ENCODE results near the gene DNPEP. TPM values are rescaled to one million over a fixed set of nuclear protein-coding genes. Genes with fewer than 3 reads are reported as not detected.

DNPEP gene
- total RNA-seq, 6 experiments from 2014 or later = 37.1 to 60.2 (median 47.0) TPM

DNA sequence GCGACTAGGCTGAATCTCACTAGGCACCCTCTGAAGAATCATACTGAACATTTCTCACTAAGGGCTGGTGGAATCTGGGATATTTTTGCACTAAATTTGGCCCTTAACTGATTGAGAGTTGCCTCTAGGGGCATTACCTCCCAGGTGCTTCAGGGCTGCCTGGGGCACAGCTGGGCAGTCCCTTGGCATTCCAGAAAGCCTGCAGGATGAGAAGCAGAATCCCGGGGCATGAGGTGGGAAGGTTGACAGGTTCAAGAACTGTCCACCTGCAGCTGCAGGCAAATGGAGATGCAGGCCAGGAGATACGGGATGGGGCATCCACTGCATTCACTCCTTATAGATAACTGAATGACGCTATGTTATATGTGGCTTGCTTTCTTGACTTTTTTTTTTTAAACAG lies 62.6 kb downstream of the DNPEP start:
- no peak overlapping the region for H3K27ac ChIP-seq
- H3K36me3 ChIP-seq = no peaks in the 10 kb centered on the region
- H3K4me3 ChIP-seq = no peak overlapping the region
- DNase-seq (no peak), ATAC-seq (no peak)
- TF ChIP-seq CTCF (IDR thresholded peaks at IDR 0.05) = no peak
- no peak for TF ChIP-seq POLR2A (IDR thresholded peaks at IDR 0.05)
- H3K9me3 ChIP-seq = no peaks in the 10 kb centered on the region
- H3K4me1 ChIP-seq = no peaks in the 10 kb centered on the region
- H3K27me3 ChIP-seq = no peaks in the 10 kb centered on the region
- intact Hi-C loops (cut with DNase I) = no loop called here
- WGBS (ENCODE audit: insufficient coverage, low coverage, low lambda C conversion rate, missing lambda C conversion rate) = 59% methylated on average over 3 of the region's 4 CpGs

DNA sequence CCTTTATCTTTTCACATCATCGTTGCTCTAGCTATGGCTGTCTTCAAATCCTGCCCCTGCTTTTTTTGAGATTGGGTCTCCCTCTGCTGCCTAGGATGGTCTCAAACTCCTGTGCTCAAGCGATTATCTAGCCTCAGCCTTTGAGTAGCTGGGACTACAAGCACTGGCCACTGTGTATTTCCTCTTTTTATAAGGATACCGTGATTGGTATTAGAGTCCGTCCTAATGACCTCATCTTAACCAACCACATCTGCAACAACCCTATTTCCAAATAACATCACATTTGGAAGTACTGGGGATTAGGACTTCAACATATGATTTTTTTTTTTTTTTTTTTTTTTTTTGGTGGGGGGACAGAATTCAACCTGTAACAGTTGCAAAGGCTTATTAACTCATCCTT lies 64.3 kb downstream of the DNPEP start:
- intact Hi-C loops (cut with DNase I) = no loop called here
- Histone ChIP-seq H3K27me3 (no peaks in the 10 kb centered on the region), H3K27ac (no peak overlapping the region), H3K4me3 (no peak overlapping the region), H3K4me1 (no peaks in the 10 kb centered on the region), H3K9me3 (no peaks in the 10 kb centered on the region), H3K36me3 (no peaks in the 10 kb centered on the region)
- no peak for DNase-seq
- no peak for TF ChIP-seq CTCF (IDR thresholded peaks at IDR 0.05)
- TF ChIP-seq POLR2A (IDR thresholded peaks at IDR 0.05) = no peak
- 37% methylated on average over 4 of the region's 4 CpGs for WGBS (ENCODE audit: insufficient coverage, low coverage, low lambda C conversion rate, missing lambda C conversion rate)
- no peak for ATAC-seq

Small RNAs within 50 kb of the gene (small RNA-seq; reads per million reads assigned to genes)
- gene AC053503.3 = 0 reads per million in 2 experiments

Other genes starting within 250 kb of the DNPEP start
- 10 to 100 TPM in 3 of 6 experiments, 1 to 10 TPM in 3; 5.8 to 16.7 (median 10.9) TPM for gene NHEJ1, start 227.1 kb downstream of the DNPEP start, total RNA-seq
- 1 to 10 TPM in 5 of 6 experiments, under 1 TPM in 1; 0.62 to 4.9 (median 2.1) TPM for gene SLC23A3, start 217.9 kb downstream of the DNPEP start, total RNA-seq
- 10 to 100 TPM; 22.3 to 37.1 (median 30.2) TPM for gene CNPPD1, start 211.0 kb downstream of the DNPEP start, total RNA-seq
- gene RETREG2, start 209.6 kb downstream of the DNPEP start, total RNA-seq = 10 to 100 TPM; 33.6 to 77.9 (median 51.0) TPM
- 10 to 100 TPM; 20.7 to 32.3 (median 28.8) TPM for gene ZFAND2B, start 181.1 kb downstream of the DNPEP start, total RNA-seq
- 10 to 100 TPM; 20.3 to 72.5 (median 37.3) TPM for gene ABCB6, start 169.0 kb downstream of the DNPEP start, total RNA-seq
- gene ATG9A, start 158.3 kb downstream of the DNPEP start, total RNA-seq = 10 to 100 TPM; 28.3 to 39.6 (median 33.2) TPM
- gene ANKZF1, start 158.1 kb downstream of the DNPEP start, total RNA-seq = 10 to 100 TPM; 19.3 to 27.8 (median 24.5) TPM
- 1 to 10 TPM; 2.1 to 4.2 (median 2.8) TPM for gene GLB1L, start 142.5 kb downstream of the DNPEP start, total RNA-seq
- 10 to 100 TPM; 17.7 to 28.1 (median 21.9) TPM for gene STK16, start 142.4 kb downstream of the DNPEP start, total RNA-seq
- 1 to 10 TPM in 1 of 6 experiments, under 1 TPM in 3, not detected in 2; 0.27 to 2.0 (median 0.57) TPM for gene TUBA4B, start 134.7 kb downstream of the DNPEP start, total RNA-seq
- 100 to 1,000 TPM in 1 of 6 experiments, 10 to 100 TPM in 5; 14.9 to 114 (median 35.6) TPM for gene TUBA4A, start 134.0 kb downstream of the DNPEP start, total RNA-seq
- gene DNAJB2, start 108.5 kb downstream of the DNPEP start, total RNA-seq = 10 to 100 TPM; 32.6 to 52.1 (median 39.9) TPM
- under 1 TPM in 1 of 6 experiments, not detected in 5; 0.31 TPM for gene PTPRN, start 78.5 kb downstream of the DNPEP start, total RNA-seq
- gene RESP18, start 55.2 kb downstream of the DNPEP start, total RNA-seq = not detected
- gene DES, start 30.5 kb upstream of the DNPEP start, total RNA-seq = 10 to 100 TPM in 1 of 6 experiments, 1 to 10 TPM in 5; 1.2 to 25.6 (median 2.5) TPM
- gene SPEG, start 46.9 kb upstream of the DNPEP start, total RNA-seq = 1 to 10 TPM in 1 of 6 experiments, under 1 TPM in 5; 0.24 to 1.5 (median 0.48) TPM
- 10 to 100 TPM; 21.7 to 54.1 (median 40.2) TPM for gene GMPPA, start 111.0 kb upstream of the DNPEP start, total RNA-seq
- gene ASIC4, start 126.6 kb upstream of the DNPEP start, total RNA-seq = not detected
- gene CHPF, start 155.9 kb upstream of the DNPEP start, total RNA-seq = 100 to 1,000 TPM in 2 of 6 experiments, 10 to 100 TPM in 4; 33.2 to 183 (median 39.6) TPM
- 1 to 10 TPM in 5 of 6 experiments, under 1 TPM in 1; 0.68 to 3.2 (median 1.2) TPM for gene TMEM198, start 156.1 kb upstream of the DNPEP start, total RNA-seq
- 10 to 100 TPM; 27.0 to 42.5 (median 39.4) TPM for gene OBSL1, start 183.6 kb upstream of the DNPEP start, total RNA-seq
- not detected for gene INHA, start 184.4 kb upstream of the DNPEP start, total RNA-seq
- 10 to 100 TPM in 1 of 6 experiments, 1 to 10 TPM in 5; 3.6 to 10.8 (median 6.6) TPM for gene STK11IP, start 209.9 kb upstream of the DNPEP start, total RNA-seq
- gene SLC4A3, start 239.7 kb upstream of the DNPEP start, total RNA-seq = under 1 TPM in 5 of 6 experiments, not detected in 1; 0.14 to 0.42 (median 0.27) TPM

Data from right lobe of liver (tissue), 6 donors.